ENCODE results near the gene ARHGAP19.

- TF ChIP-seq CTCF (IDR thresholded peaks at IDR 0.05): no peak
- TF ChIP-seq POLR2A (IDR thresholded peaks at IDR 0.05): no peak
Observed at GRCh38 chr10:97207756-97208346, 84.6 kb downstream of the ARHGAP19 start.
